PFSK-1 (cell line): Measurements from ENCODE around the gene C11orf52.

Source experiments
- POLR2AphosphoS5 ChIP-seq: IDR thresholded peaks from 2 replicates; pipeline ENCODE4 v1.6.1; 2012; ENCODE audit warnings: low read depth, mild to moderate bottlenecking, control low read depth, low read length, moderate library complexity
- SIN3A ChIP-seq: IDR thresholded peaks from 2 replicates; pipeline ENCODE4 v1.6.1; 2012; ENCODE audit warnings: mild to moderate bottlenecking, low read length, moderate library complexity, borderline replicate concordance; ENCODE audit not compliant: insufficient read depth

DNA sequence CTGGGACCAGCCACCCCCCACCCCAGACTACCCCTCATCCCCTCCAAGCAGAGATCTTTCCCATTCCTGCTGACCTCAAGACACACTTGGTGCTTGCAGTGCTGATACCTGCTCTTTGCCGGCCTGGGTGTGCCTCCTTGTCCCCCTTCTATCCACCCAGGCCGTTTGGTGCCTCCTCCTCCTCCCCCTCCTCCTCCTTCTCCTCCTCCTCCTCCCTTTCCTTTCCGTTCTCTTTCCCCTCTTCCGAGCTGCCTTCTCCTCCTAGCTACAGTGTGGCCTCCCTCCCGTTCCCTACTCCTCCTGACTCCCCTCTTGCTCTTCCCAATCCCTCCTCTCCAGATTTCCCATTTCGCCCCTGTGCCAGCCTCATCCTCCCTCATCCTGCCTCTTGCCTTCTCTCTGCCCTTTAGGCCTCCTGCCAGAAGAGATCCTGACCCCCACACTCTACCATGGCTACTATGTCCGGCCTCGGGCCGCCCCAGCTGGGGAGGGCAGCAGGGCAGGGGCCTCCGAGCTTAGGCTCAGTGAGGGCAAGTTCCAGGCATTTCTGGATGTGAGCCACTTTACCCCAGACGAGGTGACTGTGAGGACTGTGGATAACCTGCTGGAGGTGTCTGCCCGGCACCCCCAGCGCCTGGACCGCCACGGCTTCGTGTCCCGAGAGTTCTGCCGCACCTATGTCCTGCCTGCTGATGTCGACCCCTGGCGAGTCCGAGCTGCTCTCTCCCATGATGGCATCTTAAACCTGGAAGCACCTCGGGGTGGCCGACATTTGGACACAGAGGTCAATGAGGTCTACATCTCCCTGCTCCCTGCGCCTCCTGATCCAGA lies 5.5 kb upstream of the C11orf52 start:
- TF ChIP-seq SIN3A, result no peak
- no peak for TF ChIP-seq POLR2AphosphoS5
